NCI-H1417 (cell line): Measurements from ENCODE around the gene JARID2.
"Not testable (repeated sequence)": the region's sequence is repeated elsewhere in the genome, so short reads cannot be mapped to it uniquely, and the experiment has no call there.

ENCODE experiments used
- DNase-seq, 3 experiments: peaks; one replicate each; lab custom pipeline; 2025; lab: John Stamatoyannopoulos, UW

JARID2 gene

DNA sequence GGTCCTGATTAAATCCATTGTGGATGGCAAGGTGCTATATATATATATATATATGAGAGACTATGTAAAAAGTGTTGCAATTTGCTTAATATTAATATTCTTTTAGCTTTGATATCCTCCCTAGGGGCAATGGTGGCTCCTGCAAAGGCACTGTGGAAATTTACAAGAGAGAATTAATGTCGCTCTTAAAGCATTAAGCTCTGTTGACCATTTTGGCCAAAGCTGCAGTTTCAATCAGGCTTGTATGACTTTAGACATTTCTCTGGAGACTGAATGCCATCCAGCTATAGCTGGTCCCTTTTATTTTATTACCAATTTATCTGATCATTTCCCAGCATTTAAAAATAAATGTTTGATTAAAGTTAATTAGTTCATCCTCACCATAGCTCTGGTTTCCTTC is 155.3 kb downstream of the JARID2 start:
- DNase-seq: no peak

DNA sequence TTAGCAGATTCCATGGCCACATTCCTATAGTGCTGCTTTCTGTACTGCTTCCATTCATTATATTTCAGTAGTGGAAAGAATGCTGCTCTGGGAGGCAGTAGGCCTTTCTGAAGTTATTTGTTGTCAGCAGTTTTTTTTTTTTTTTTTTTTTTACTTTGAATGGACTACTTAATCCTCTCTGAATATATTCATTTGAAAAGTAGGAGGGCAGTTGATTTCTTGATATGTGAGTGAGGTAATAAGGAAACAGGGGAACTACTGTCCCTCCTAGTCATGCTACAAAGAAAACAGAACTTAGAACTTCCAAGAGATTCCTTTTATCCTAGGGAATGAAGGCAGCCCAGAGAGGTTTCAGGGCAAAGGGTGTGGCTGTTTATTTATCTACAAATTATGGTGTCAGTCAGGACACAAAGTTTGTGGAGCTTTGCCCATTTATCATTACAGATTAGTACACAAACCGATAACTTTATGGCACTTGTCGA is 155.9 kb downstream of the JARID2 start:
- DNase-seq: no peak

- no peak for DNase-seq
Observed at GRCh38 chr6:15402406-15403045, 156.7 kb downstream of the JARID2 start.

GRCh38 chr6:15403094-15403755 is 157.4 kb downstream of the JARID2 start:
- no peak for DNase-seq

DNA sequence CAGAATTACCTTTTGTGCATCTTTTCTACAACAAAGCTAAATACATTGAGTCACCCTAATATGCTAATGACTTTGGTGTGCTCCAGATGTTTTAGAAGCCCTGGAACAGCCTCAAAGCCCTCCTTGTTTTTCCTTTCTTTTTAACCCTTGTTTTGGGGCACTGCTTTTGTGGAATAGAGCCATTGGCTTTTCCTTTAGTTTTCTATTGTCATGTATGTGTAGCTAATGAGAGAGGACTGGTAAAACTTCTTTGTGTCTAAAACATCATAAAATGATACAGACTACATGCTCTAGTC is 158.8 kb downstream of the JARID2 start:
- DNase-seq: no peak

GRCh38 chr6:15405129-15406068 is 159.5 kb downstream of the JARID2 start:
- no peak for DNase-seq

DNA sequence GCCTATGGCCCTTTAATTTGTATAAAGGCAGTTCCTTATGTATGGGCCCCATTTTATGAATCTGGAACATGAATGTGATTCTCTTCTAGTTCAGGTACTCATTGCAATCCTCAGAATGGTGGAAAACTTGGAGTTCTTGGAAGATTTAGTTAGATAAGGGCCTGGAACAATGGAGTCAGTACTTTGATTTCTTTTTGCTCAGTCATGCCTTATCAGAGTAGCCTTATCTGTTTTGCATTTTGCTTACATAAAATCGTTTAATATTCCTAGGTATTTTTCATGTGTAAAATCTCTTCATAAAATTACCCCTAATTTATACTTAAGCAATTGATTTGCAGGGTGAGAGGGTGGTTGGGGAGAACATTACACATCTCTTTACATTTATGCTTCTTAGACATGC is 160.6 kb downstream of the JARID2 start:
- no peak for DNase-seq

DNA sequence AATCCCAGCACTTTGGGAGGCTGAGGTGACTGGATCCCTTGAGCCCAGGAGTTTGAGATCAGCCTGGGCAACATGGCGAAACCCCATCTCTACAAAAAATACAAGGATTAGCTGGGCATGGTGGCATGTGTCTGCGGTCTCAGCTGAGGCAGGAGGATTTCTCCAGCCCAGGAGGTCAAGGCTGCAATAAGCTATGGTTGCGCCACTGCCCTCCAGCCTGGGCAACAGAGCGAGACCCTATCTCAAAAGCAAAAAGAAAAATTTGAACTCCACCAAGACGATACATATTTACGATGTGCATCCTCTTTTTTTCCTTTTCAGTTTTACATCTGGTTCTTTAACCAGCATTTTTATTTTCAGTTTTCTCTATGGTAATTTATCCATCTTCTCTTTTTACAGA is 162.1 kb downstream of the JARID2 start:
- no peak for DNase-seq

- no peak for DNase-seq
Observed at GRCh38 chr6:15408758-15409157, 162.9 kb downstream of the JARID2 start.

- no peak for DNase-seq
Observed at GRCh38 chr6:15409301-15410125, 163.6 kb downstream of the JARID2 start.

DNA sequence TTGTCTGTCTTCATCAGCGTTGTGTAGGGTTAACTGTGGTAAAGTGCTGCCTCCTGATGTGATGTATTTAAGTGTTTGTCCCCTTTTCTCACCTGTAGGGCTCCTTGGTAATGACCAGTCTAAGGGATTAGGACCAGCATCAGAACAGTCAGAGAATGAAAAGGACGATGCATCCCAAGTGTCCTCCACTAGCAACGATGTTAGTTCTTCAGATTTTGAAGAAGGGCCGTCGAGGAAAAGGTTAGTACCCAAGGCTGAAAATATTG is 164.2 kb downstream of the JARID2 start:
- no peak for DNase-seq

DNA sequence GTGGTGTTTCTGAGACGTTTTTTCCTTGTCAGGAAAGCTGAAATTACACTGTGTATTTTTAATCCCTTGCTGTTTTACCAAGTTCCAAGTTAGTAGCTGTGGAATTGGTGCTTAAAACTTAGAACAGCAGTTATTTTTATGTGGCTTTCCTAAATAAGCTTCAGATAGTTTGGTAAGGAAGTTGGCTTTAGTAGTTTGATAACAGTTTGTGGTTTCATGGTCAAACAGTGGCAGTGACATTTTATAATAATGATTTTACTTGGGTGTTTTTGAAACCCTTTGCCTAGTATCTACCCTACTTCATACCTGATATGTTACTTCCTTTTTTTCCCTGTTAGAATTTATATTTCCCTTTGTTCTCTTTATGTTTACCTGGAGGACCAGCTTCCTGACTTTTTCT is 164.9 kb downstream of the JARID2 start:
- no peak for DNase-seq

DNA sequence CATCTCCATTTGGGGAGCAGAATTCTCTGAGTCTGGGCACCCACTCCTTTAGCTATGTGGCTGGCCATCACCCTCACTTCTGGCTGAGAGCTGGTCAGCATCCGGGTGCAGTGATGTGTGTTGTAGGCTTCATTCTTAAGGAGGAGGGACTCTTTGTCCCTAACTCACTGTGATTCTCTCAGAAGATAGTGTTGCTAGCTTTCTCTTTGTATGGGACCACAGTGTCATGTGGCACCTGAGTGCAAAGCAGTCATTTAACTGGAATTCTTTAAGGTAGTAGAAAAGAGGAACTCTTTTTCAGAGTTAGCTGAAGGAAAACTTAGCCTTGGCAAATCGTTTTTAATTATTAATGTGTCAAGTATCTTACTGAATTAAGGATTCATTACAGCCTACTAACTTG is 165.9 kb downstream of the JARID2 start:
- no peak for DNase-seq

DNA sequence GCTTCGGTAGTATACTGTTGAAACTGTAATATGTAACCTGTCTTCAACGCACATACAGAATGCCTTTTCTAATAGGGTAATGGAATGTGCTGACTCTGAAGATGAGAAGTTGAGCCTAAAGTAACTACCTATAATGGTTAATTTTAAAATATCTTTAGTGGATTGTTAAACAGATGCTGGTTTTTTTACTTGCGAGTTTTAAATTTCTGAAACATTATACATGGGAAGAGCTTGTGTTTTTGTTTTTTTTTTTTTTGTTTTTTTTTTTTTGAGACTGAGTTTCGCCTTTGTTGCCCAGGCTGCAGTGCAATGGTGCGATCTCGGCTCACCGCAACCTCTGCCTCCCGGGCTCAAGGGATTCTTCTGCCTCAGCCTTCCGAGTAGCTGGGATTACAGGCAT is 166.9 kb downstream of the JARID2 start:
- no peak for DNase-seq

- DNase-seq: no peak
Observed at GRCh38 chr6:15413466-15414234, 167.8 kb downstream of the JARID2 start.

- DNase-seq: no peak
Observed at GRCh38 chr6:15414235-15414612, 168.4 kb downstream of the JARID2 start.

DNA sequence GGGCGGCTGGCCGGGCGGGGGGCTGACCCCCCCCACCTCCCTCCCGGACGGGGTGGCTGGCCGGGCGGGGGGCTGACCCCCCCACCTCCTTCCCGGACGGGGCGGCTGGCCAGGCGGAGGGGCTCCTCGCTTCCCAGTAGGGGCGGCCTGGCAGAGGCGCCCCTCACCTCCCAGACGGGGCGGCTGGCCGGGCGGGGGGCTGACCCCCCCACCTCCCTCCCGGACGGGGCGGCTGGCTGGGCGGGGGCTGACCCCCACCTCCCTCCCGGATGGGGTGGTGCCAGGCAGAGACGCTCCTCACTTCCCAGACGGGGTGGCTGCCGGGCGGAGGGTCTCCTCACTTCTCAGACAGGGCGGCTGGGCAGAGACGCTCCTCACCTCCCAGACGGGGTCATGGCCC is 169.8 kb downstream of the JARID2 start:
- DNase-seq: not testable (repeated sequence)

GRCh38 chr6:15416932-15417509 is 171.2 kb downstream of the JARID2 start:
- no peak for DNase-seq

- no peak for DNase-seq
Observed at GRCh38 chr6:15417811-15418210, 171.9 kb downstream of the JARID2 start.

GRCh38 chr6:15419493-15419892 is 173.6 kb downstream of the JARID2 start:
- no peak for DNase-seq

DNA sequence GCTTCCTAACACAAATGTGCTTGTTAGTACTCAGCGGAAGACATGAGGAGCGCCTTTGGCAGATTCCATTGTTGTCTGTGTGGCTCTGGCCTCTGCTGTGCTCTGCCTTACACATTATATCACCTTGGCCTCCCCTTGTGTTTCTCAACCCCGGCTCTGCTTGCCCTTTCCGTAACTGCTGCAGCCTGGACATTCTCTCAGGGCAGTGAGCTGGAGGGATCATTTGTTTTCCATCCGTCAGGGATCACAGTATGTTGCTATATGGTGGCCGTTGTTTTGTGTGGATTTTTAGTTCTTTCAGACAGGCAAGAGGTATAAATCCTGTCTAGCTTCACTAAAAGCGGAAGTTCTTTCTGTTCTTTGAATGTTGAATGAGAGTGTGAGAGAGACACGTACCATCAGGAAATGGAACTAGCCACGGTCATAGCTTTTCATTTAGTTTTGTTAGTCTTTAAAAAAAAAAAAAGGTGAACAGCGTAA is 175.1 kb downstream of the JARID2 start:
- no peak for DNase-seq
